ENCODE measurements around the gene APPL1.

- TF ChIP-seq CTCF (IDR thresholded peaks at IDR 0.05) (no peak), POLR2A (IDR thresholded peaks at IDR 0.05) (no peak)
Observed at GRCh38 chr3:57283334-57283733, 55.8 kb downstream of the APPL1 start.

Measured in heart left ventricle (tissue), 13 donors.